ENCODE data around the gene MORN4.
"Not testable (repeated sequence)": the region's sequence is repeated elsewhere in the genome, so short reads cannot be mapped to it uniquely, and the experiment has no call there.

Gene MORN4

GRCh38 chr10:97640868-97641811 lies 7.8 kb upstream of the MORN4 start:
- H3K4me3 ChIP-seq (ENCODE audit: low read length), result peak overlapping the region; percentile 88
- no peak for TF ChIP-seq CTCF (IDR thresholded peaks at IDR 0.05; ENCODE audit: insufficient read depth, low read depth, low read length, missing control alignments)
- peak; percentile 35 for DNase-seq (ENCODE audit: low read depth)

- peak within 1 kb of the TSS; percentile 88 for H3K4me3 ChIP-seq (ENCODE audit: low read length)
- peak; percentile 100 for DNase-seq (ENCODE audit: low read depth)
- no peak for TF ChIP-seq CTCF (IDR thresholded peaks at IDR 0.05; ENCODE audit: insufficient read depth, low read depth, low read length, missing control alignments)
These were observed 7.0 kb upstream of the MORN4 start, which contains the start of gene PI4K2A for GRCh38 chr10:97640174-97640867. TSS of gene PI4K2A (plus strand) at chr10:97640671. CDS start at chr10:97640743, 72 bp downstream.

GRCh38 chr10:97639090-97639489 lies 5.8 kb upstream of the MORN4 start:
- H3K4me3 ChIP-seq (ENCODE audit: low read length); DNase-seq (ENCODE audit: low read depth): not testable (repeated sequence)

- DNase-seq (ENCODE audit: low read depth), result no peak
- no peak for TF ChIP-seq CTCF (IDR thresholded peaks at IDR 0.05; ENCODE audit: insufficient read depth, low read depth, low read length, missing control alignments)
- H3K4me3 ChIP-seq (ENCODE audit: low read length), result no peak overlapping the region
These were observed 2.3 kb upstream of the MORN4 start for GRCh38 chr10:97635577-97635976.

GRCh38 chr10:97633921-97634320 lies 621 bp upstream of the MORN4 start:
- TF ChIP-seq CTCF (IDR thresholded peaks at IDR 0.05; ENCODE audit: insufficient read depth, low read depth, low read length, missing control alignments), result peak; percentile 19

GRCh38 chr10:97631098-97631497 lies 2.2 kb downstream of the MORN4 start:
- DNase-seq (ENCODE audit: low read depth), result peak; percentile 39
- no peak for TF ChIP-seq CTCF (IDR thresholded peaks at IDR 0.05; ENCODE audit: insufficient read depth, low read depth, low read length, missing control alignments)
- H3K4me3 ChIP-seq (ENCODE audit: low read length), result no peak overlapping the region

More at GRCh38 chr10:97633921-97634320, 621 bp upstream of the MORN4 start:
- peak overlapping the region; percentile 77 for H3K4me3 ChIP-seq (ENCODE audit: low read length)
- DNase-seq (ENCODE audit: low read depth), result peak; percentile 29

GRCh38 chr10:97629289-97629688 lies 4.0 kb downstream of the MORN4 start:
- TF ChIP-seq CTCF (IDR thresholded peaks at IDR 0.05; ENCODE audit: insufficient read depth, low read depth, low read length, missing control alignments), result no peak
- no peak overlapping the region for H3K4me3 ChIP-seq (ENCODE audit: low read length)
- no peak for DNase-seq (ENCODE audit: low read depth)
